Left ventricle myocardium inferior (tissue), 1 donor: ENCODE measurements around the gene PKHD1. TPM values are rescaled to one million over a fixed set of nuclear protein-coding genes. Genes with fewer than 3 reads are reported as not detected.

Experiments used
- DNase-seq: peaks from one replicate; pipeline ENCODE4 v3.0.0-alpha.2; 2020
- H3K27ac ChIP-seq: fragments of 200-600 bp; replicated peaks from 2 replicates; pipeline ENCODE4 v1.8.0; 2021
- H3K27me3 ChIP-seq: fragments of 200-600 bp; 2 replicates; pipeline ENCODE4 v1.8.0; 2021; ENCODE audit warnings: low read depth
- H3K36me3 ChIP-seq: fragments of 200-600 bp; 2 replicates; pipeline ENCODE4 v1.8.0; 2021
- H3K4me1 ChIP-seq: fragments of 200-600 bp; 2 replicates; pipeline ENCODE4 v1.8.0; 2021
- H3K4me3 ChIP-seq: fragments of 200-600 bp; 2 replicates; pipeline ENCODE4 v1.8.0; 2021; ENCODE audit warnings: mild to moderate bottlenecking, moderate library complexity
- H3K9me3 ChIP-seq: fragments of 200-600 bp; replicated peaks from 2 replicates; pipeline ENCODE4 v1.8.0; 2021
- intact Hi-C: fragments of 100-400 bp; cut with micrococcal nuclease; formaldehyde crosslinking; loops from one replicate; pipeline ENCODE4 v1.11.0; 2022
- total RNA-seq: library from RNA; stranded (reverse); fragmentation: NEBNext Ultra II Directional; extraction: Animal tissue kit (Norgen Biotek cat#: 25700); gene quantifications from one replicate; pipeline ENCODE4 v1.2.1, GENCODE V29; 2021
- TF ChIP-seq, protein P1 (sequence below): fragments of 200-600 bp; IDR thresholded peaks from 2 replicates; pipeline ENCODE4 v1.8.0; 2021; ENCODE audit warnings: antibody characterized with exemption, mild to moderate bottlenecking, borderline replicate concordance
- donor health status: DM: no; HTN: yes; CAD: no; lungs with severe emphysema.

The PKHD1 gene
- total RNA-seq, 1 donor from 2014 or later, result not detected

DNA sequence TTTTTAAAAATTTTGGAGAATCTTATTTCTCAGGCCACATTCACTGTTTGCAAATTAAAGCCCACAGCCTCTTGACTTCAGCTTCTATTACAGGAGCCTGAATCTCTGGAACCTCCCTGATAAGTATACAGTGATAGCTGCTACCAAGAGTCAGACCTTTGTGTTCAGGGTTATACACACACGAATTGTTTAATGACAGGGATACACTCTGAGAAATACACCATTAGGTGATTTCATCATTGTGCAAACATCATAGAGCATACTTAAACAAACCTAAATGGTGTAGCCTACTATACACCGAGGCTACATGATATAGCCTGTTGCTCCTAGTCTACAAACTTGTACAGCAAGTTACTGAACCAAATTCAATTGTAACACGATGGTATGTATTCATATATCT, 473.9 kb downstream of the PKHD1 start:
- no peak overlapping the region for H3K27ac ChIP-seq

DNA sequence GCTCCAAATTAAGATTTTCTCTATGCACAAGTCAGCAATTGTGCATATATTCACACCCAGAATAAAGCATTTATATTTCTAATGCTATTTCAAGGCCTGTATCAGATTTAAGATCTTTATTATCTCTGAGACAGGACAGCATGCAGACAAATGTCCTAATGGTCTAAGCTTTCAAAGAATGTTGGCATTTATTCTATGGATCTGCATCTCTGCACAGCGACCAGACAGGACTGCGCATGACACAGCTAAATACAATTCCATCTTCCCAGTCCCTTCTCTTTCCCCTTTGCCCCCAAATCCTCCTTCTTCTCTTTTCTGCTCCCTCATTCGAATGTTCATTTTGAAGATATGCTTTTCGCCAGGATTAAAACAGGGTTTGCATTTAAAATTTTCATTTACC, 478.5 kb downstream of the PKHD1 start:
- no peaks in the 10 kb centered on the region for H3K27me3 ChIP-seq
- no peak overlapping the region for H3K27ac ChIP-seq
- TF ChIP-seq, protein P1, sequence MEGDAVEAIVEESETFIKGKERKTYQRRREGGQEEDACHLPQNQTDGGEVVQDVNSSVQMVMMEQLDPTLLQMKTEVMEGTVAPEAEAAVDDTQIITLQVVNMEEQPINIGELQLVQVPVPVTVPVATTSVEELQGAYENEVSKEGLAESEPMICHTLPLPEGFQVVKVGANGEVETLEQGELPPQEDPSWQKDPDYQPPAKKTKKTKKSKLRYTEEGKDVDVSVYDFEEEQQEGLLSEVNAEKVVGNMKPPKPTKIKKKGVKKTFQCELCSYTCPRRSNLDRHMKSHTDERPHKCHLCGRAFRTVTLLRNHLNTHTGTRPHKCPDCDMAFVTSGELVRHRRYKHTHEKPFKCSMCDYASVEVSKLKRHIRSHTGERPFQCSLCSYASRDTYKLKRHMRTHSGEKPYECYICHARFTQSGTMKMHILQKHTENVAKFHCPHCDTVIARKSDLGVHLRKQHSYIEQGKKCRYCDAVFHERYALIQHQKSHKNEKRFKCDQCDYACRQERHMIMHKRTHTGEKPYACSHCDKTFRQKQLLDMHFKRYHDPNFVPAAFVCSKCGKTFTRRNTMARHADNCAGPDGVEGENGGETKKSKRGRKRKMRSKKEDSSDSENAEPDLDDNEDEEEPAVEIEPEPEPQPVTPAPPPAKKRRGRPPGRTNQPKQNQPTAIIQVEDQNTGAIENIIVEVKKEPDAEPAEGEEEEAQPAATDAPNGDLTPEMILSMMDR, result no peak
- intact Hi-C loops, result no loop called here
- DNase-seq, result no peak
- H3K9me3 ChIP-seq, result no peaks in the 10 kb centered on the region
- H3K4me3 ChIP-seq, result no peak overlapping the region
- no peaks in the 10 kb centered on the region for H3K36me3 ChIP-seq
- H3K4me1 ChIP-seq, result no peaks in the 10 kb centered on the region

More for the DNA sequence above, 473.9 kb downstream of the PKHD1 start:
- Histone ChIP-seq H3K27me3 (no peaks in the 10 kb centered on the region), H3K9me3 (no peaks in the 10 kb centered on the region), H3K4me3 (no peak overlapping the region), H3K4me1 (no peaks in the 10 kb centered on the region), H3K36me3 (no peaks in the 10 kb centered on the region)
- intact Hi-C loops, result no loop called here
- DNase-seq, result no peak
- TF ChIP-seq, protein P1, result no peak

GRCh38 chr6:51608383-51608782, 479.0 kb downstream of the PKHD1 start:
- intact Hi-C loops, result no loop called here
- H3K27ac ChIP-seq, result no peak overlapping the region
- H3K9me3 ChIP-seq, result no peaks in the 10 kb centered on the region
- H3K4me1 ChIP-seq, result no peaks in the 10 kb centered on the region
- no peaks in the 10 kb centered on the region for H3K27me3 ChIP-seq
- H3K4me3 ChIP-seq, result no peak overlapping the region
- no peak for DNase-seq
- H3K36me3 ChIP-seq, result no peaks in the 10 kb centered on the region
- TF ChIP-seq, protein P1, result no peak

DNA sequence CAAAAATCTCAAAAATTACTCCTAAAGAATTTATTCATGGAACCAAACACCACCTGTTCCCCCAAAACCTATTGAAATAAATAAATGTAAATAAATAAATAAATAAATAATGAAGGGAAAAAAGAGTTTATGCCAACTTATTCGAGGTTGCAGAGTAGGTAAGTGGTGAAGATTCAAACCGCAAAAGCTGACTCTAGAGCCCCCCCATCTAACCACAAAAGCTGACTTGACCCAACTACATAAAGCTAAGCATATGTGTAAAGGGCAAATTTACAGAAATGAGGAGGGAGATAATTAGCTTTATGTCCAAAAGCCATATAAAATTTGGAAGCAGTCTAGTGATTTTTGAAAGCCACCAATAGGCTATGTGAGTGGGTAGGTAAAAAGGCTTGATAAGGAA, 486.9 kb downstream of the PKHD1 start:
- intact Hi-C loops, result no loop called here
- no peaks in the 10 kb centered on the region for H3K27me3 ChIP-seq
- H3K36me3 ChIP-seq, result no peaks in the 10 kb centered on the region
- H3K27ac ChIP-seq, result no peak overlapping the region
- H3K4me1 ChIP-seq, result no peaks in the 10 kb centered on the region
- TF ChIP-seq, protein P1, result no peak
- H3K9me3 ChIP-seq, result no peaks in the 10 kb centered on the region
- H3K4me3 ChIP-seq, result no peak overlapping the region
- DNase-seq, result no peak

- H3K27ac ChIP-seq, result no peak overlapping the region
- H3K4me3 ChIP-seq, result no peak overlapping the region
- H3K9me3 ChIP-seq, result peaks cover 11% of the 10 kb centered on the region
- no peaks in the 10 kb centered on the region for H3K27me3 ChIP-seq
- H3K4me1 ChIP-seq, result no peaks in the 10 kb centered on the region
- intact Hi-C loops, result no loop called here
- TF ChIP-seq, protein P1, result no peak
- no peak for DNase-seq
- no peaks in the 10 kb centered on the region for H3K36me3 ChIP-seq
Observed at GRCh38 chr6:51598171-51598570, 489.2 kb downstream of the PKHD1 start.

DNA sequence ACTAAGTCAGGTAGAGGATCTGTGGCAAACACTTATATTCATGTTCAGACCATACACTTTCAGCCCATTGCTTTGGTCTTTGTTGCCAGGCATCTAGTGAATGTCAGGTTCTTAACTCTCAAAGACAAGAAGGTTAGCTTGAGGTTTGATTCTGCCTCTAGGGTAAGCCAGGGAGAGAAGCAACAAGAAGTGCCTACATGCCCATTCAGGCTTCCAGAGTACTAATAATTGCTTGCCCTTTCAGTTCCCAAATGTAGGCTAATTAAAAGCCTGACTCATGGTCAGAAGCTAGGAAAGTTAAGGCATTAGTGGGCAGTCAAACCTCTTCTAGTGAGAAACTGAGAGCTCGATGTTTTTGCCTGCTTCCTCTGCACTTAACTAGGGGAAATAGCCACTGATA, 492.4 kb downstream of the PKHD1 start:
- intact Hi-C loops, result no loop called here
- peaks cover 11% of the 10 kb centered on the region for H3K9me3 ChIP-seq
- no peak overlapping the region for H3K27ac ChIP-seq
- H3K4me1 ChIP-seq, result no peaks in the 10 kb centered on the region
- no peaks in the 10 kb centered on the region for H3K27me3 ChIP-seq
- TF ChIP-seq, protein P1, result no peak
- no peak overlapping the region for H3K4me3 ChIP-seq
- DNase-seq, result no peak
- H3K36me3 ChIP-seq, result no peaks in the 10 kb centered on the region
